BLaER1 (cell line): ENCODE data around the gene OTUD3.
"Not testable (repeated sequence)": the region's sequence is repeated elsewhere in the genome, so short reads cannot be mapped to it uniquely, and the experiment has no call there.

Source experiments
- H3K27ac ChIP-seq: shearing (Covaris generic); formaldehyde crosslinking; 2 replicates; pipeline ENCODE4 v1.8.1; 2022
- H3K27me3 ChIP-seq: shearing (Covaris generic); formaldehyde crosslinking; 2 replicates; pipeline ENCODE4 v1.8.1; 2022
- H3K36me3 ChIP-seq: shearing (Covaris generic); formaldehyde crosslinking; 2 replicates; pipeline ENCODE4 v1.8.1; 2022
- H3K4me1 ChIP-seq: shearing (Covaris generic); formaldehyde crosslinking; 2 replicates; pipeline ENCODE4 v1.8.1; 2022
- H3K4me2 ChIP-seq: shearing (Covaris generic); formaldehyde crosslinking; 2 replicates; pipeline ENCODE4 v1.8.1; 2022
- H3K4me3 ChIP-seq: shearing (Covaris generic); formaldehyde crosslinking; 2 replicates; pipeline ENCODE4 v1.8.1; 2022
- H3K9ac ChIP-seq: shearing (Covaris generic); formaldehyde crosslinking; 2 replicates; pipeline ENCODE4 v1.8.1; 2022
- H3K9me3 ChIP-seq: shearing (Covaris generic); formaldehyde crosslinking; 2 replicates; pipeline ENCODE4 v1.8.1; 2022
- H4K20me1 ChIP-seq: shearing (Covaris generic); formaldehyde crosslinking; 2 replicates; pipeline ENCODE4 v1.8.1; 2022
- Cebpa-rat ChIP-seq: shearing (Covaris generic); IDR thresholded peaks from 2 replicates; pipeline ENCODE4 v1.8.1; 2022

Gene OTUD3

GRCh38 chr1:19882111-19883071, at the start of gene OTUD3:
OTUD3 (plus strand) TSS chr1:19882395; CDS start chr1:19882514, 119 bp downstream.
- Histone ChIP-seq H4K20me1 (peaks cover 50% of the 10 kb centered on the region), H3K4me3 (peak within 1 kb of the TSS; percentile 97), H3K27me3 (no peaks in the 10 kb centered on the region), H3K27ac (peak within 1 kb of the TSS; percentile 95), H3K9me3 (no peaks in the 10 kb centered on the region; the same call in 1 of the 2 replicates), H3K9ac (peak within 1 kb of the TSS; percentile 96), H3K36me3 (peaks cover 29% of the 10 kb centered on the region), H3K4me1 (peaks cover 39% of the 10 kb centered on the region), H3K4me2 (peak within 1 kb of the TSS; percentile 98)
- TF ChIP-seq Cebpa-rat: no peak

- Histone ChIP-seq H3K4me2 (no peak overlapping the region), H3K27me3 (no peaks in the 10 kb centered on the region), H3K9ac (no peak overlapping the region), H3K27ac (no peak overlapping the region), H3K36me3 (no peaks in the 10 kb centered on the region), H3K4me3 (no peak overlapping the region), H3K9me3 (peaks cover 19% of the 10 kb centered on the region), H4K20me1 (no peaks in the 10 kb centered on the region), H3K4me1 (no peaks in the 10 kb centered on the region)
- no peak for TF ChIP-seq Cebpa-rat
Observed at GRCh38 chr1:19835578-19835977, 46.6 kb upstream of the OTUD3 start.

- Histone ChIP-seq H3K27ac (no peak overlapping the region), H3K36me3 (no peaks in the 10 kb centered on the region), H3K27me3 (no peaks in the 10 kb centered on the region), H3K4me1 (no peaks in the 10 kb centered on the region), H3K4me2 (no peak overlapping the region), H3K9ac (no peak overlapping the region), H3K4me3 (no peak overlapping the region), H3K9me3 (no peaks in the 10 kb centered on the region), H4K20me1 (no peaks in the 10 kb centered on the region)
- TF ChIP-seq Cebpa-rat: no peak
Observed at GRCh38 chr1:19837866-19838265, 44.3 kb upstream of the OTUD3 start.

- Histone ChIP-seq H3K9ac (no peak overlapping the region), H3K4me1 (no peaks in the 10 kb centered on the region), H3K27me3 (no peaks in the 10 kb centered on the region), H3K4me3 (no peak overlapping the region), H3K36me3 (no peaks in the 10 kb centered on the region), H4K20me1 (no peaks in the 10 kb centered on the region), H3K27ac (no peak overlapping the region), H3K9me3 (no peaks in the 10 kb centered on the region), H3K4me2 (no peak overlapping the region)
- TF ChIP-seq Cebpa-rat: no peak
Observed at GRCh38 chr1:19840228-19840627, 42.0 kb upstream of the OTUD3 start.

GRCh38 chr1:19844731-19845495, 37.3 kb upstream of the OTUD3 start:
- no peak overlapping the region for H3K9ac ChIP-seq
- no peak overlapping the region for H3K4me2 ChIP-seq
- no peak for TF ChIP-seq Cebpa-rat
- no peak overlapping the region for H3K27ac ChIP-seq
- no peaks in the 10 kb centered on the region for H4K20me1 ChIP-seq
- H3K4me3 ChIP-seq: no peak overlapping the region
- no peaks in the 10 kb centered on the region for H3K36me3 ChIP-seq
- no peaks in the 10 kb centered on the region for H3K4me1 ChIP-seq
- H3K27me3 ChIP-seq: no peaks in the 10 kb centered on the region
- no peaks in the 10 kb centered on the region for H3K9me3 ChIP-seq

- Histone ChIP-seq H3K27me3 (no peaks in the 10 kb centered on the region), H3K36me3 (no peaks in the 10 kb centered on the region), H4K20me1 (no peaks in the 10 kb centered on the region), H3K27ac (no peak overlapping the region), H3K4me3 (no peak overlapping the region), H3K9me3 (no peaks in the 10 kb centered on the region), H3K4me2 (no peak overlapping the region), H3K4me1 (no peaks in the 10 kb centered on the region), H3K9ac (no peak overlapping the region)
- no peak for TF ChIP-seq Cebpa-rat
Observed at GRCh38 chr1:19845555-19845954, 36.6 kb upstream of the OTUD3 start.

- Histone ChIP-seq H3K9me3 (no peaks in the 10 kb centered on the region), H3K9ac (no peak overlapping the region), H3K4me2 (no peak overlapping the region), H3K4me3 (no peak overlapping the region), H3K27me3 (no peaks in the 10 kb centered on the region), H3K36me3 (no peaks in the 10 kb centered on the region), H4K20me1 (no peaks in the 10 kb centered on the region), H3K27ac (no peak overlapping the region), H3K4me1 (no peaks in the 10 kb centered on the region)
- no peak for TF ChIP-seq Cebpa-rat
Observed at GRCh38 chr1:19846338-19846737, 35.9 kb upstream of the OTUD3 start.

- H3K4me1 ChIP-seq, H3K4me2 ChIP-seq, H4K20me1 ChIP-seq, H3K36me3 ChIP-seq, H3K4me3 ChIP-seq, H3K9ac ChIP-seq, H3K27ac ChIP-seq, H3K27me3 ChIP-seq, H3K9me3 ChIP-seq: not testable (repeated sequence)
- 0 out of 2 replicates have a peak, but pooled peaks have one; percentile 16 for TF ChIP-seq Cebpa-rat
Observed at GRCh38 chr1:19847334-19847733, 34.9 kb upstream of the OTUD3 start.

GRCh38 chr1:19849307-19849706, 32.9 kb upstream of the OTUD3 start:
- not testable (repeated sequence) for H3K4me3 ChIP-seq, H3K27ac ChIP-seq, H3K4me1 ChIP-seq, H3K36me3 ChIP-seq, H3K27me3 ChIP-seq, H3K9me3 ChIP-seq, H4K20me1 ChIP-seq, H3K9ac ChIP-seq, H3K4me2 ChIP-seq

GRCh38 chr1:19850214-19850613, 32.0 kb upstream of the OTUD3 start:
- no peaks in the 10 kb centered on the region for H3K9me3 ChIP-seq
- no peak overlapping the region for H3K9ac ChIP-seq
- no peaks in the 10 kb centered on the region for H4K20me1 ChIP-seq
- no peak overlapping the region for H3K27ac ChIP-seq
- no peak overlapping the region for H3K4me2 ChIP-seq
- TF ChIP-seq Cebpa-rat: no peak
- H3K27me3 ChIP-seq: no peaks in the 10 kb centered on the region
- no peak overlapping the region for H3K4me3 ChIP-seq
- H3K36me3 ChIP-seq: no peaks in the 10 kb centered on the region
- H3K4me1 ChIP-seq: no peaks in the 10 kb centered on the region
